HepG2 (cell line): ENCODE data around the gene EPHA10. TPM values are rescaled to one million over a fixed set of nuclear protein-coding genes. Genes with fewer than 3 reads are reported as not detected.

ENCODE experiments used
- ARID4A ChIP-seq: sonication (generic); formaldehyde crosslinking; IDR thresholded peaks from 2 replicates; pipeline ENCODE4 v1.5.0; 2020; ENCODE audit warnings: mild to moderate bottlenecking, missing genetic modification reagents, borderline replicate concordance
- CEBPG ChIP-seq: IDR thresholded peaks from 2 replicates; pipeline ENCODE4 v1.6.1; 2016
- CHD2 ChIP-seq: IDR thresholded peaks from 2 replicates; pipeline ENCODE4 v1.6.1; 2011; ENCODE audit warnings: low read depth, low read length, improper control_type of control experiment
- ELF1 ChIP-seq: sonication (generic); formaldehyde crosslinking; IDR thresholded peaks from 2 replicates; pipeline ENCODE4 v1.4.0; 2020; ENCODE audit warnings: missing genetic modification reagents
- ELF3 ChIP-seq: IDR thresholded peaks from 2 replicates; pipeline ENCODE4 v1.6.1; 2016; ENCODE audit warnings: missing genetic modification reagents, missing compliant biosample characterization
- KDM3A ChIP-seq: IDR thresholded peaks from 2 replicates; pipeline ENCODE4 v1.6.1; 2018; ENCODE audit warnings: low read depth, missing compliant biosample characterization
- KMT2B ChIP-seq: IDR thresholded peaks from 2 replicates; pipeline ENCODE4 v1.6.1; 2016; ENCODE audit warnings: missing genetic modification reagents, missing compliant biosample characterization
- NR2C2 ChIP-seq: sonication (generic); formaldehyde crosslinking; IDR thresholded peaks from 2 replicates; pipeline ENCODE4 v1.4.0; 2020; ENCODE audit warnings: missing genetic modification reagents, mild to moderate bottlenecking, moderate library complexity, borderline replicate concordance
- PAF1 ChIP-seq: IDR thresholded peaks from 2 replicates; pipeline ENCODE4 v1.6.1; 2016; ENCODE audit warnings: missing genetic modification reagents, missing compliant biosample characterization
- RBFOX2 ChIP-seq: fragments of 200-400 bp; formaldehyde crosslinking; IDR thresholded peaks from 2 replicates; pipeline ENCODE4 v1.6.1; 2017; ENCODE audit warnings: low read depth, mild to moderate bottlenecking, low read length
- RXRA ChIP-seq: sonication (generic); formaldehyde crosslinking; IDR thresholded peaks from 2 replicates; pipeline ENCODE4 v1.5.1; 2020; ENCODE audit warnings: missing genetic modification reagents
- TOPORS ChIP-seq: sonication (generic); formaldehyde crosslinking; IDR thresholded peaks from 2 replicates; pipeline ENCODE4 v1.8.0; 2023; ENCODE audit warnings: mild to moderate bottlenecking, missing genetic modification reagents
- ZNF326 ChIP-seq: sonication (generic); formaldehyde crosslinking; IDR thresholded peaks from 2 replicates; pipeline ENCODE4 v1.4.0; 2020; ENCODE audit warnings: missing genetic modification reagents, borderline replicate concordance
- ZNF331 ChIP-seq: sonication (generic); formaldehyde crosslinking; IDR thresholded peaks from 2 replicates; pipeline ENCODE4 v1.4.0; 2020; ENCODE audit warnings: missing genetic modification reagents
- ZNF382 ChIP-seq: sonication (generic); formaldehyde crosslinking; IDR thresholded peaks from 2 replicates; pipeline ENCODE4 v1.5.0; 2020; ENCODE audit warnings: missing genetic modification reagents, mild to moderate bottlenecking, borderline replicate concordance
- ZNF75D ChIP-seq: sonication (generic); formaldehyde crosslinking; IDR thresholded peaks from 2 replicates; pipeline ENCODE4 v1.8.1; 2023; ENCODE audit warnings: missing genetic modification reagents, mild to moderate bottlenecking, borderline replicate concordance
- ZNF772 ChIP-seq: sonication (generic); formaldehyde crosslinking; IDR thresholded peaks from 2 replicates; pipeline ENCODE4 v1.5.0; 2020; ENCODE audit warnings: mild to moderate bottlenecking, missing genetic modification reagents
- polyA plus RNA-seq, 8 experiments: library from polyadenylated mRNA; depleted of rRNA in 3 of 8; stranded (reverse) in 7 of 8; unstranded in 1 of 8; fragments of >200 nt; fragmentation: Illumina TruSeq in 4 of 8; extraction: Trizol in 4 of 8; gene quantifications; 2 replicates each; pipeline versions ENCODE4 v1.2.1 to v1.2.3, GENCODE V29; 2011 to 2016; ENCODE audit warnings: low read depth in 4 of 8, missing spikeins in 1 of 8, mixed read lengths in 1 of 8; ENCODE audit not compliant: insufficient read depth in 1 of 8
- total RNA-seq, 5 experiments: library from RNA; depleted of rRNA; stranded (reverse); fragments of >200 nt; fragmentation: Illumina TruSeq; extraction: Trizol; gene quantifications; 2 replicates each; pipeline ENCODE4 v1.2.3, GENCODE V29; 2016; ENCODE audit warnings: low read depth in 1 of 5
- TF ChIP-seq, protein P1 (sequence below): sonication (generic); formaldehyde crosslinking; IDR thresholded peaks from 2 replicates; pipeline ENCODE4 v1.4.0; 2020; ENCODE audit warnings: missing genetic modification reagents, borderline replicate concordance
- TF ChIP-seq, protein P2 (sequence below): sonication (generic); formaldehyde crosslinking; conservative IDR thresholded peaks from 2 replicates; pipeline ENCODE4 v1.5.0; 2020; ENCODE audit warnings: missing genetic modification reagents
- TF ChIP-seq, protein P3 (sequence below): sonication (generic); formaldehyde crosslinking; IDR thresholded peaks from 2 replicates; pipeline ENCODE4 v1.8.1; 2023; ENCODE audit warnings: mild to moderate bottlenecking, missing genetic modification reagents, borderline replicate concordance

EPHA10 gene
- total and polyA plus RNA-seq, 2 of the 13 experiments (the other 11 are each of a cell fraction or from before 2014, with no cell fraction given), result 0.11 to 0.58 TPM

DNA sequence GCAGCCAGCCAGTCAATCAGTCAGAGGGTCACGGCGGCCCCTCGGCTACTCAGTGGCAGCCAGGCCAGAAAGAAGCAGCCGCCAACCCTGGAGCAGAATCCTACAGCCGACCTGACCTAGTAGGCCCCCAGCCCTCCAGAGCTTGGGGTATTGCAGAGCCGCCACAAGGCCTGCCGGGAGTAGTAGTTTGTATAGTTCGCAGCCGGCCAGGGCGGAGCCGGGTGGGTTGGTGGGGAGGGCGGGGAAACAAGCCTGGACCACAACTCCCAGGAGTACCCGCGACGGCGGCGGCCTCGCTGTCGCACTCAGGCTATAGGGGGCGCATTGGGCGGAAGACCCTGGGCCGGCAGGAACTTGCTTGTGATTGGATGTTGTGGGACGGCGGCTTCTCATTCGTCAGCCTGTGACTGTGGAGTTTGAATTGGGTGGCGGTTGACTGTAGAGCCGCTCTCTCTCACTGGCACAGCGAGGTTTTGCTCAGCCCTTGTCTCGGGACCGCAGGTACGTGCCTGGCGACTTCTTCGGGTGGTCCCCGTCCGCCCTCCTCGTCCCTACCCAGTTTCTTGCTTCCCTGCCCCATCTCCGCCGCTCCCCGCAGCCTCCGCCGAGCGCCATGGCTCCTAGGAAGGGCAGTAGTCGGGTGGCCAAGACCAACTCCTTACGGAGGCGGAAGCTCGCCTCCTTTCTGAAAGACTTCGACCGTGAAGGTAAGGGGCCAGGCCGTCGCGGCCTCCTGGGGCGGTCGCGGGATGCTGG lies 72.7 kb downstream of the EPHA10 start, which contains the start of gene CDCA8 (continued):
- TF ChIP-seq, protein P1, sequence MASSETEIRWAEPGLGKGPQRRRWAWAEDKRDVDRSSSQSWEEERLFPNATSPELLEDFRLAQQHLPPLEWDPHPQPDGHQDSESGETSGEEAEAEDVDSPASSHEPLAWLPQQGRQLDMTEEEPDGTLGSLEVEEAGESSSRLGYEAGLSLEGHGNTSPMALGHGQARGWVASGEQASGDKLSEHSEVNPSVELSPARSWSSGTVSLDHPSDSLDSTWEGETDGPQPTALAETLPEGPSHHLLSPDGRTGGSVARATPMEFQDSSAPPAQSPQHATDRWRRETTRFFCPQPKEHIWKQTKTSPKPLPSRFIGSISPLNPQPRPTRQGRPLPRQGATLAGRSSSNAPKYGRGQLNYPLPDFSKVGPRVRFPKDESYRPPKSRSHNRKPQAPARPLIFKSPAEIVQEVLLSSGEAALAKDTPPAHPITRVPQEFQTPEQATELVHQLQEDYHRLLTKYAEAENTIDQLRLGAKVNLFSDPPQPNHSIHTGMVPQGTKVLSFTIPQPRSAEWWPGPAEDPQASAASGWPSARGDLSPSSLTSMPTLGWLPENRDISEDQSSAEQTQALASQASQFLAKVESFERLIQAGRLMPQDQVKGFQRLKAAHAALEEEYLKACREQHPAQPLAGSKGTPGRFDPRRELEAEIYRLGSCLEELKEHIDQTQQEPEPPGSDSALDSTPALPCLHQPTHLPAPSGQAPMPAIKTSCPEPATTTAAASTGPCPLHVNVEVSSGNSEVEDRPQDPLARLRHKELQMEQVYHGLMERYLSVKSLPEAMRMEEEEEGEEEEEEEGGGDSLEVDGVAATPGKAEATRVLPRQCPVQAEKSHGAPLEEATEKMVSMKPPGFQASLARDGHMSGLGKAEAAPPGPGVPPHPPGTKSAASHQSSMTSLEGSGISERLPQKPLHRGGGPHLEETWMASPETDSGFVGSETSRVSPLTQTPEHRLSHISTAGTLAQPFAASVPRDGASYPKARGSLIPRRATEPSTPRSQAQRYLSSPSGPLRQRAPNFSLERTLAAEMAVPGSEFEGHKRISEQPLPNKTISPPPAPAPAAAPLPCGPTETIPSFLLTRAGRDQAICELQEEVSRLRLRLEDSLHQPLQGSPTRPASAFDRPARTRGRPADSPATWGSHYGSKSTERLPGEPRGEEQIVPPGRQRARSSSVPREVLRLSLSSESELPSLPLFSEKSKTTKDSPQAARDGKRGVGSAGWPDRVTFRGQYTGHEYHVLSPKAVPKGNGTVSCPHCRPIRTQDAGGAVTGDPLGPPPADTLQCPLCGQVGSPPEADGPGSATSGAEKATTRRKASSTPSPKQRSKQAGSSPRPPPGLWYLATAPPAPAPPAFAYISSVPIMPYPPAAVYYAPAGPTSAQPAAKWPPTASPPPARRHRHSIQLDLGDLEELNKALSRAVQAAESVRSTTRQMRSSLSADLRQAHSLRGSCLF (CRISPR knock-in tag), result peak; percentile 71; the same call in 1 of the 2 replicates
- TF ChIP-seq CEBPG (CRISPR knock-in tag), result peak; percentile 71
- peak; percentile 100 for TF ChIP-seq ARID4A (CRISPR knock-in tag)
- TF ChIP-seq ZNF326, result no peak
- TF ChIP-seq ZNF772 (CRISPR knock-in tag), result no peak
- TF ChIP-seq ELF1 (CRISPR knock-in tag), result peak; percentile 91
- no peak for TF ChIP-seq KDM3A (CRISPR knock-in tag)
- TF ChIP-seq, protein P2, sequence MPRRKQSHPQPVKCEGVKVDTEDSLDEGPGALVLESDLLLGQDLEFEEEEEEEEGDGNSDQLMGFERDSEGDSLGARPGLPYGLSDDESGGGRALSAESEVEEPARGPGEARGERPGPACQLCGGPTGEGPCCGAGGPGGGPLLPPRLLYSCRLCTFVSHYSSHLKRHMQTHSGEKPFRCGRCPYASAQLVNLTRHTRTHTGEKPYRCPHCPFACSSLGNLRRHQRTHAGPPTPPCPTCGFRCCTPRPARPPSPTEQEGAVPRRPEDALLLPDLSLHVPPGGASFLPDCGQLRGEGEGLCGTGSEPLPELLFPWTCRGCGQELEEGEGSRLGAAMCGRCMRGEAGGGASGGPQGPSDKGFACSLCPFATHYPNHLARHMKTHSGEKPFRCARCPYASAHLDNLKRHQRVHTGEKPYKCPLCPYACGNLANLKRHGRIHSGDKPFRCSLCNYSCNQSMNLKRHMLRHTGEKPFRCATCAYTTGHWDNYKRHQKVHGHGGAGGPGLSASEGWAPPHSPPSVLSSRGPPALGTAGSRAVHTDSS (CRISPR knock-in tag), result no peak
- peak; percentile 57 for TF ChIP-seq RBFOX2
- peak; percentile 35; the same call in 1 of the 2 replicates for TF ChIP-seq ELF3
- no peak for TF ChIP-seq ZNF382 (CRISPR knock-in tag)
- TF ChIP-seq, protein P3, sequence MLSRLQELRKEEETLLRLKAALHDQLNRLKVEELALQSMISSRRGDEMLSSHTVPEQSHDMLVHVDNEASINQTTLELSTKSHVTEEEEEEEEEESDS (CRISPR knock-in tag), result no peak
- peak; percentile 40; the same call in 1 of the 2 replicates for TF ChIP-seq RXRA (CRISPR knock-in tag)
- TF ChIP-seq TOPORS (CRISPR knock-in tag), result no peak
- TF ChIP-seq PAF1 (CRISPR knock-in tag), result no peak
- no peak for TF ChIP-seq KMT2B (CRISPR knock-in tag)
- TF ChIP-seq ZNF75D (CRISPR knock-in tag), result no peak
- TF ChIP-seq ZNF331 (CRISPR knock-in tag), result no peak; the same call in 1 of the 2 replicates
- peak; percentile 85; the same call in 1 of the 2 replicates for TF ChIP-seq NR2C2 (CRISPR knock-in tag)
- 0 out of 2 replicates have a peak, but pooled peaks have one; percentile 10 for TF ChIP-seq CHD2
